ENCODE measurements around the gene DPYSL3.

The DPYSL3 gene

DNA sequence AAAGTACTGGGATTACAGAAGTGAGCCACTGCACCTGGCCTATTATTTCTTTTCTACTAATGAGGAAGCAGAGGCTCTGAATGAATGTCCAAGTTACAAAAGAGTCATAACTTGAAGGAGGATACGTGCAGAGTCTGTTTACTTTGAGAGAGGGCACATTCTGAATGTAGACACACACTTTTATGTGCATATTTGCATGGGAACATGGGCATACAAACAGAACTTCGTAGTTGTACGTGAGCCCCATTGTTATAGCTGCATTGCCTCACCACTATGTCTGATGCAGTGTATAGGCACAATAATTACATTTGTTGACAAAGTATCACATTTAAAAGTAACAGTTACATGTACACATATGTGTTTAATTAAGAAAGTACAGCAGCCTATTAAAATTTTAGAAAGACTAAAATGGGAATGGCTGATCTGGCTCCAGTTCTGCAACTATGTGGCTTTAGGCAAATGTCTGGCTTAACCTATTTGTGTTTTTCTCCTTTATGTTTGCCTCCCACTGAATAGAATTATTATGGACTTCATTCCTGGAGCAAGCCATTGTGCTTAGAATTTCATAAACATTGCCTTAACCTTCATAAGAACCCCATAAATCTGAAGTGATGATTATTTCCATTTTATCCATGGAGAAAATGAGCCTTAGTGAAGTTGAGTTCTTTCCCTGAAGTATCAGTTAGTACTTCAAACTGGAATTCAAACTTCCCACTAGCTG, 3.0 kb upstream of the DPYSL3 start:
- no peak for DNase-seq

DNA sequence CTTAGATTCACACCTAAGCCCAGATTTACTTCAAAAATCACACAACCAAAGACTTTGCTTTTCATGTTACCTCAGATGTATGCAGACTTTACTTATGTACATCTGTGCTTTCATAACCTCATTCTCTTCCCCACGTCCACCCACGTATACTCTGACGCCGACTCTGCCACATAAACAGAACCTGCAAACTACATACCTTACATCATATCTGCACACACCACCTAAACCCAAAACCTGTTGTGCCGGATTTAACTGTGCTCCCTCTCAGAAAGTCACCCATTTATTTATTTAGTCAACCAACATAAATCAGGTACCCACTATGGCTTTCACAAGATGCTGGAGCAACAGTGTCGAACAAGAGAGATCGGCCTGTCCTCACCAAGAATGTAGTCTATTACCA, 1.0 kb upstream of the DPYSL3 start:
- DNase-seq = no peak

DNA sequence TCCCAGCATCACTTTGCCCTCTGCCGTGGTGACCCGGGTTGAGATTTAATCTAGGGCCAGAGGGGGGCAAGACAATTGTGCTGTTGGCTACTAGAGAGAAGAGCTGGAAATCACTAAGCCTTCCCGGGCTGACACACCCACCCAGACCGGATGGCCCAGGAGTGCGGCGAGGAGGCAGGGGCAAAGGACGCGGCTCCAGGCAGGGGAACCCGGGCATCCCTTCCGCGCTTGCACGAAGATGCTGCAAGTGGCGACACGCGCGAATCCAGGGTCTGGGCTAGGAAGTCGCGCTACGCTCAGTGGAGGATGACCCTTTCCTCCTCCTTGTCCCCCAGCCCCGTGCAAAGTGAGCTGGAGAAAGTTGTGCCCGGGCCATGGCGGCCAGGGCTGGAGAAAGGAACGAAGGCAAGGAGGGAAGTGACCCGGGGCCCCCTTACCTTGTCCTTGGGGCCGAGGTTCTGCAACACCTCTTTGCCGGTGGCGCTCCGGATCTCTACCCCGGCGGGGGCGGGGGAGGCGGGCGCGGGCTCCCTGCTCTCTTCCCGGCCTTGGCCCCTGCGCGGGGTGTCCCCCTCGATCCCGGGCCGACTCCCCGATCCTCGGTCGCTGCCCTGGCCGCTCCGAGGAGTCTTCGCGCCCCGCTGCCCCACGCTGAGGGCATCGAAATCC, 693 bp downstream of the DPYSL3 start:
- no peak for DNase-seq

DNA sequence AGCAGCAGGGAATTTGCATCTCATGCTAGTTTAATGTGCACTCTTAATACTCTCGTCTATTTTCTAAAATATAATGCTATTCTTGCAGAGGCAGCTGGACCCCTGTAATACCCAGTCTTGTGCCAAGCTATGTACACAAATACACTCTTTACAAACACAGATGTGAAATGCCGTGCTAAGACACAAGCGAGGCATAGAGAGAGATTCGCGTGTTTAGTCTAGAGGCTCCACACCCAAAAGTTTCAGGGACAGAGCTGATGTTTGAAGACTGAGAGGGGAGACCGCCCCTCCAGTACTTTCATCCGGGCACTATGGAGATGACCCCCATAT, 1.2 kb downstream of the DPYSL3 start:
- no peak for DNase-seq

DNA sequence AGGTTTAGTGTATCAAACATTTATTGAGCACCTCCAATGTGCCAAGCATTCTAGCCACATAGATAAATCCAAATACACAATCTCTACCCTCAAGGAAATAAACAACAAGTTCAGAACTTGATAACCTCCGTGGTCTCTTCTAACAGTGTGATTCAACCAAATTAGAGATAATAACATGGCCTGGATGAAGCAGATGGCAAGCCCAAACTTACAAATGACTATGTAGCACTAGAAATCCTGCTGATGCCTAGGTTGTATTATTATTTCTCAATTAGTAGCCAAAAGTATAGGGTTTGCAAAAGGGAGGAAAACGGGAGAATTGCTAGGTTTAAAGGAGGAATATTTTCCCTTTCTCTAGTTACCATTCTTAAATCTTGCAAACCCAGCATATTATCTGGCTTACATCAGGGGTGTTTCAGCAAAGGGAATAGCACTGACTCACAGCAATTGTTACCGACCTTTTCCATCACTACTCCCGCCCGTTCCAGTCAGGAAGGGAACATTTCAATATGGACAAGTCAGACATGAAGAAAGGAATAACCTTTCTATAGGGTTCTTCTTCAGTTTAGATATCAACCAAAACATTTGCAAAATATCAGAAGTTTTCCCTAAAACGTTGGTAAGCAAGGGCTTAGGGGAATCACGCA, 2.3 kb downstream of the DPYSL3 start:
- DNase-seq = no peak

DNA sequence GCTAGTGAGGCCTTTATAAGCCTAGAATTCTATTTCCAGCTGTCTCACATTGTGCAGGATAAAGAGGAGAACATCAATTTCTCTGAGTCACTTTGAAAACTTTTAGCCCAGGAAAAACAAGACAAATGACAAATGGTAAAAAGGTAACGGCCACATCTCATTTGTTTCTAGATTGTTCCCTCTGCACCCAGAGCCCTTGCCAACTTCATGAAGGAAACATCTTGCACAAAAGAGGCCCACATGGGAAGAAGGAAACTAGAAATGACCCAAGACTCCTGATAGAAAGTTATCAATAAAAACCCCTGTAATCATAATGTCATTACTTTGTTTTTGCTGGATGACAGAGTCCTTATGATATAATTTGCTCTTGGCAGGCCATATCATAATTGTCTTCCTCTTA, 5.3 kb downstream of the DPYSL3 start:
- DNase-seq = no peak

DNA sequence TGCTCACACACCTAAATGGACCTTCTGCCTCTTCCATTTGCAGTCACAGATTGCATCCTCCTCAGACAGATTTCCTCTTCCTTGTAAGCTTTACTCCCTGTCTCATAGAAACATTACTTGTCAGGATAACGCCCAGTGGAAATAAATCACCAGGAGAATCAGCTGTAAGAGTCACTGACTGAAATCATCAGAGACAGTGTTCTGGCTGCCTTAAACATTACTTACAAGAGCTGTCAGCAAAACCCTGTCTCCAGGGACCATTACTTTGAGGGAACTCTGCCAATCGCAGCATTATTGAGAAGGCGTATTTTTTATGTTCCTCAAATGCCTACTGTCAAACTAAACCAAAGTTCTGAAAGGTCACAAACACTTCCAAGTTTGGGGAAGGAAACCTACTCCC, 5.9 kb downstream of the DPYSL3 start:
- no peak for DNase-seq

DNA sequence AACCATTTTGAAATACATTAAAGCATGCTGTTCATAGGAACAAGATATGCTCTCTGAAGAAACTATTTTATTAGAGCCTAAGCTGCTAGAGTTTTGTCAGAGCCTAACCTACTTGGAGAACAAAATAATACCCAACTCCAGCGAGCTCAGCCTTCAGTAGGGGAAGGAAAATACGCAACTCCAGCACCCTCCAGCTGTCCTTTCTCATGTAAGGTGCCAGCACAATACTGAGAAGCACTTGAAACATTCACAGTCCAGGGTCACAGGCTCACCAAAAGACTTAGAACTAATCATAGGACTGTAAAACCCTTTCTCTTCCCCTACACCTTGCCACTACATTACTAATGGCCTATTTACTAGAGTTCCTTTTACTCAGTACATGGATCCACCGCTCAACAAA, 18.9 kb downstream of the DPYSL3 start:
- DNase-seq = no peak

DNA sequence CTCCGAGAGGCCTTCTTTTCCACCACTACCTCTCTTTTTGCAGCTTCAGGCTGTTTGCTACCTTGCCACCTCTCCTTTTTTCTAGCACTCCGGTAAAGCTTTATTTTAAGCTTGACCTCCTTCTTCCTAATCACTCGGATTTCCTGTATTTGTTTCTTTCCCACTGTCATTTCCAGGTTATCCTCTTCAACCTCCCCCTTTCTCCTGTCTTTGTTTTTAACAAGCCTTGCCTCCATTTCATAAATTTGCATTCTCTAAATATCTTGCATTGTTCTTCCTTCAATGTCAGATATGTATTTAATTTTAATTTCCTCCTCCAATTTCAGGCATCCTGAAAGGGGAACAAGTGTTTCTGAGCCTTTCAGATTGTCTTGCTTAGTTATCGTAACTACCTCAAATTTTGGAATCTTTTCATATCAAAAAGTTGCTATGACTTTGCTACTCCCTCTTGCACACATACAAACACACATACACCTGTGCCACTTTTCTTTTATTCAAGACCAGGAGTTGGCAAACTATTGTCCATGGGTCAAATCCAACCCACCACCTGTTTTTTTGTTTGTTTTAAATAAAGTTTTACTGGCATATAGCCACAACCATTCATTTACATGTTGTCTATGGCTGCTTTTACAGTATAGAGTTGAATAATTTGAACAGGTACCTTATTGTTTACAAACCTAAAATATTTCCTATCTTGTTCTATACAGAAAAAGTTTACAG, 22.7 kb downstream of the DPYSL3 start:
- DNase-seq = no peak

DNA sequence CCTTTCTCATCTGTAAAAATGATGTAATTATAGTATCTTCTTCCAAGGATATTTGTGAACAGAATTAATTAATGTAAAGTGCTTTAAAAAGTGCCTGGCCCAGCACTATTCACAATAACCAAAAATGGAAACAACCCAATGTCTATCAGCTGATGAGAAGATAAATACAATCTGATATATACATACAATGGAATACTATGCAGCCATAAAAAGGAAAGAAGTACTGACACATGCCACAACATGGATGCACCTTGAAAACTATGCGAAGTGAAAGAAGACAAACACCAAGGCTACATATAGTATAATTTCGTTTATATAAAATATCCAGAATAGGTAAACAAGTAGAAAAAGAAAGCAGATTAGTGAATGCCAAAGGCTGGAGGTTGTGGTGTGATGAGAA, 24.1 kb downstream of the DPYSL3 start:
- DNase-seq = no peak

DNA sequence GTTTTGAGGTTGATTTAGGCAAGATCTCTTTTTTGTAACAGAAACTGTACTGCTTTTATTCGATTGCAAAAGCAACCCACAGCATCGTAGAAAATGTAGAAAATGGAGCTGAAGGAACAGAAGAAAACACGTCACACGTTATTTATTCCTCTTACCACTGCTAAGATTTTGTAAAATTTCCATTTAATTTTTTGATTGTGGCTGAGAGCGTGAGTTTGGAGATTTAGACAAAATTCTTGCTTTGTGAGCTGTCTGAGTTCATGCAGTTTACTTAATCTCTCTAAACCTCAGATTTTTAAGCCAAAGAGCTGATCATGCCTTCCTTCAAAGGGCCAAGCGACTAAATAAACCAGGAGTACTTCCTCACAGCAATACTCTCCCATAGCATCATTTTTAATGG, 24.8 kb downstream of the DPYSL3 start:
- no peak for DNase-seq

DNA sequence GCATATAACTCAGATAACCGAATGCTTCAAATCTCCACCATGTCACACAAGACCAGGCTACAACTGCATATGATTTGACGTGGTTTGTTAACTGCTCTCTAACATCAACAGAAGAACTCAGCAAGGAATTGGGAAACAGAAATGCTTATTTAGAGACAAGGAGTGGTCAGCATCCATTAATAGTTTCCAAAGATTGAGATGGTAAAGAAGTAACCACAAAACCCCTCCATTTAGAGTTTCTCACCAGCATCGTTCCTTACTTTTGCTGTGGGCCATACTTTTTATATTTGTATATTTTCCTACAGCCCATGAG, 25.2 kb downstream of the DPYSL3 start:
- no peak for DNase-seq

DNA sequence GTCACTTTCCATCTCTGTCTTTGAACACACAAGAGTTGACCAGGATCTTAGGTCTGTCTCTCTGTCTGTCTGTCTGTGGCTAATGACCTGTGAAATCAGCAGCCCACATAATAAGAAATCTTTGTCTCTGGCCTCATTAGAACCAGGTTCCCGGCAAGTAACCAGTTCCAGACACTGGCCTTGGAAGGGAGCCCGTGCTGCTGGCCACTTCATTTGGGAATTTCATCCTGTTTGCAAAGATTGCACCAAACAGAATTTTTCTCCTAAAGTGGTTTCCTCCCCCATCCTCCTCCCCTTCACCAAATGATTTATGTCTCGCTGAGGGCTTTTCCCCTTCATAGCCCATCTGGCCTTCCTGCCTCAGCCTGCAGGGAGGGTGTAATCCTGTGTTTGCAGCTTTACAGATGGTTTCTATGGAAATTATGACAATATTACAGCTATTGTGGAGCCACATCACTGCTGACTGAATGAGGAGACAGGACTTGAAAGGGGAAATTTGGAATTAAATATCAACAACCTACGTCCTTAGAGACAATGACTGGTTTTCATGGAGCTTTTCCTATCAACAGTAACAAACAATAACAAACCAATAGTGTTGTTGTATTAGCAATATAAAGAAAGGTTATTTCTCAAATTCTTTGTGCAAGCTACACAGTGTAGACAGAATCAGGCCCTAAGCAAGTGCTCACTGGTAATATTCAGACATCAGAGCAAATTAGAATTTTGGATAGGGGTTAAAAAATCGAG, 25.7 kb downstream of the DPYSL3 start:
- no peak for DNase-seq

DNA sequence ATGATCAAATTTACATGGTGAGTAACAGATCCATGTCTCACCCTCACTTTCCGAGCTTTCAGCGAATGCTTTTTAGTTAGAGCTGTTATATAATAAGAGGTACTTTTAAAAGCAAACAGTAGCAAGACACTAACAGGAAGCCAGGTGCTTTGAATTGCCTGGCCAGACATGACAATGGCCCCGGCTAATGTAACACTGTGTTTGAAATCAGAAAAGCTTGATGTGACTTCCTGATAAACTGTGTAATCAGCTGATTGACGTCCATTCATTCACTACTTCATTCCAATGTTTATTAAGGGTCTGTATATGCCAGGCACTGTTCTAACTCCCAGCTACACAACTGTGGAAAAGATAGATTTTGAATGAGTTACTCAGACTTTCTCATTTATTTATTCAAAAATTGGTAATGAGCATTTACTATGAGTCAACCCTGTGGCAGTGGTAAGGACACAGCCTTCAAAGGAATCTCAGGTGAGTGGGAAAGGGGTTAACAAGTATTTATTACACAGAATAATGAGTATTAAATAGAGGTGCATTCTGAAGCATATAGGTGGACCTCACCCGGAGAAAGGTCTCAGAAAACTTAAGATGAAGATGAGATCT, 26.6 kb downstream of the DPYSL3 start:
- DNase-seq = no peak

DNA sequence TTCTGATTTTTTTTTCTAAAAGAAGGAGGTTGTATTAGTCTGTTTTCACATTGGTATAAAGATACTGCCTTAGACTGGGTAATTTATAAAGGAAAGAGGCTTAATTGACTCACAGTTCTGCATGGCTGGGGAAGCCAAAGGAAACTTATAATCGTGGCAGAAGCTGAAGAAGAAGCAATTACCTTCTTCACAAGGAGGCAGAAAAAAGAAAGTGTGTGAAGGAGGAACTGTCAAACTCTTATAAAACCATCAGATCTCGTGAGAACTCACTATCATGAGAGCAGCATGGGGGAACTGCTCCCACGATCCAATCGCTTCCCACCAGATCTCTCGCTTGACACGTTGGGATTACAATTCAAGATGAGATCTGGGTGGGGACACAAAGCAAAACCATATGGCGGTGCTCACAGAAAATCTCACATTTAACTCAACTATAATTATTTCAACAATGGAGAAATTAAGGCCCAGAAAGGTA, 27.1 kb downstream of the DPYSL3 start:
- no peak for DNase-seq

DNA sequence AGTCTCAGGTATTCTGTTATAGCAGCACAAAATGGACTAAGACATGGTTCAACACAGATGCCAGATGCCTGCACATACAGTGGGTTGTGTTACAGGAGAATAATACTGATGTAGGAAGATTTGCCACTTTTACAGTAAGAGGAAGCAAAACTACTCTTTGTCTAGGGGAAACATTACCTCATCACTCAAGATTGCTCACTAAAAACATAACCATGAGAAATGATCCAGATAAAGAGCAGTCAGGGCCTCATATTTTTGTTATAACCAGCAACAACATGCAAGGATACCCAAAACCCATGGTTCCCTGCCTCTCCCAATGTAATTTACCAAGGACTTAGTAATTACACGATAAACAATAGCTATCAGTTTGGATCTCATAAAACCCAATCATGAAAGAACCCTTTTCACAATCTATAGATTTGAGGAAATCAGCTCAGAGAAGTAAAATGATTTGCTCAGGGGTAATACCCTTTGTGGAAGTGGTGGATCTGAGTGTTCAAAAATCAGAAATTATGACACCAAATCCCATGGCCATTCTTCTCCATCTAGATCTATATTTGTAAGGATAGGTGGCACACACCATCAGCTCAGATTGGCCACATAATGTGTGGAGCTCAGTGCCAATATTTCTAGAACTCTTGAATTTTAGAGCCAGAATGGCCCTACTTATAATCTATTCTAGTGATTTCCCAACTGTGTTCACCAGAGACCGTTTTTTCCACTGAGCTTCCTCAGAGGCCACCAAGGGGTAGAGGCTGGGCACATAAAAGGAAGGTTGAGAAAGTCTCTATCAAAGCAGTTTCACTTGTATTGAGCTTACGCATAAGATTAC, 27.8 kb downstream of the DPYSL3 start:
- no peak for DNase-seq

DNA sequence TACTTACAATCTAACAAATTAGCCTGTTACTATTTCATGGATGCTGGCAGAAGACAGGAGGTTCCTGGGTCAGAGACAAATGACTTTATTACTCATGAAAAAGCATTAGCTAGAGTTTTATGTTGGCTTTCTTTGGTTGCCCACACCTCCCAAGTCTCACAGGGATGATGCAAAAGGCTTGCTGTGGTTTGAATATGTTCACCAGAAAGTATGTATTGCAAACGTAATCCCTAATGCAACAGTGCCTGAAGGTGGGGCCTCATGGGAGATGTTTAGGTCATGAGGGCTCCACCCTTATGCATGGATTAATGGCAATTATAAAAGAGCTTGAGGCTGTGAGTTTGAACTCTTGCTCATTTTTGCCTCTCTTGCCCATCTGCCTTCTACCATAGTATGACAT, 28.5 kb downstream of the DPYSL3 start:
- DNase-seq = no peak

DNA sequence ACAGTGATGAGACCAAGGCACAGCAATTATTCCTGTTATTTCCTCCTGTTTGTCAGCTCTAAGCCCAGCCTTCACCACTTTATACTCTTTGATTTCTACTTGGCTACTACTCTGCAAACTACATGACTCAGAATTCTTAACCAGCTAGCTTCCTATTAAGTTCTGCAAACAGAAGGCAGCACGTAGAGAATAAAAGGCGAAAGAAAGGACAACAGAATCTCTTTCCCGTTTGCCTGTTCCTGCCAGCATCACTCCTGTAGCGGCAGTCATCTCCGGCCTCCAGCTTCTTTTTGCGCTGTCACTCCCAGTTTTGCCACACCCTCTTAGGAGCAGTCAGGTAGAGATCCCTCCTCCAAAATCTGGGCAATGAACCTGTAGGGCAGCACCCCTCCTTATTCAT, 29.9 kb downstream of the DPYSL3 start:
- no peak for DNase-seq

DNA sequence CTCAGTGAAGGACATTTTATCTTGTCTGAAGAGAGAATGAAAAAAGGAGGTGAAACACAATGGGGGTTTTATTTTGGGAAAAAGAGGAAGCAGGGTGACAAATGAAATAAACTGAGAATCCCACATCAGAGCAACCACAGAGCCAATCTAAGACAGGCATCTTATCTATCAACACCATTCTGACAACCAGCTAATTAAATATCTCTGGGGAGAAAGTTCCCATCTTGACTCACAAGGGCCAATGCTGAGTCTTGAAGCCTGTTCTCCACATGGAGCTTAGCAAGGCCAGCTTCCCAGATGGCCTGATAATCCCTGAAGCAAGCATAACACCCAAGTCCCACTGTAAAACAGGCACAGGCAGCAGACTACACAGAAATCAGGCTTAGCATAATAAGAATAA, 30.4 kb downstream of the DPYSL3 start:
- no peak for DNase-seq

DNA sequence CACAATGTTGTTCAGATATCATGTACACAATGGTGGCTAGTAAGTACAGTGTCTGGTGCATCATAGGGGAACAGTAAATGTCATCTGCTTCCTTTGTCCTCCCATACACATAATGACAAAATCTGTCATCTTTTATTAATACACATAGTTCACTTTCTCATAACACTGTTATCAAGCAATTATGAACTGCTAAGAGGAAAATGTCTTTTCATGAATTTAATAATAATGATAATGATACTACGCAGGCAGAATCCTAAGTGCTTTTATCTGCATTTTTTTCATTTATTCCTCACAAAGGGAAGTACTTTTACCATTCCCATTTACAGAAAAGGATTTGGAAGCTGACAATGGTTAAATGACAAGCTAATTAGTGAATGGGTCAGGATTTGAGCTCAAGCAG, 35.7 kb downstream of the DPYSL3 start:
- DNase-seq = no peak

DNA sequence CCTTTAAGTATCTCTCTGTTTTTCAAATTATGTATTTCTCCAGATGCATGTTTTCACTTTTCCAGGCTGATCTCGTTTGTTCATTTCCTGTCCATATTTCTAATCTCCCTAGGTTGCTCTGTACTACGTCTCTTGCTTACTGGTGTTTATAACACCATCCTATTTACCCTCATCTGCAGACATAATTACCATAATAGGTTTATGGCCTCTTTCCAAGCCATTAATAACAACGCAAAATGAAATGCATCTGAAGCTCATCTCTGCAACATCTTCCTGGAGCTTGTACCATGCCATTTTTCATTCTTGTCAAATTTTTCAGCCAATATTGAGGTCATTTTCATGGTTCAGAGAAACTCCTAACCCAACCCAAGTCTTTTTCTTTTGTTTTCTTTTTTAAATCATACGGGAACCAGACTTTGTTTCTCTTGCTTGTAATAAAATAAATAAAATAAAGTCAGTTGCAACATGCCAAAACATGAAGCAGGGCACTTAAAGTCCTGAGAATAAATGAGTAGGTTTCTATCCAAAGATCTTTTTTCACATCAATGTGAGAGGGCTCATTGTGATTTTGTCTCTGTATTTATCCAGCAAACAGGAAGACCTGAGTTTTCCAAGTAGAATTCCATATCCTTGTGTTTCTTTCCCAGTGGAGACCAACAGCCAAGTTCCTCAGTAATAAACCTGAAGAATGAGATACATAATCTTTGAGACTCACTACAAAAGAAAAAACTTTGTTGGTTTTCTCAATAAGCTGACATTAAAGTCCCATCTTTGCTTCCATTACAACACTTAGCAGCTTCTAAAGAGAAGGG, 37.0 kb downstream of the DPYSL3 start:
- no peak for DNase-seq
